H9 (cell line): ENCODE results near the gene MMP11. TPM values are rescaled to one million over a fixed set of nuclear protein-coding genes. Genes with fewer than 3 reads are reported as not detected.

Source experiments
- DNase-seq: peaks from one replicate; pipeline ENCODE4 v3.0.0-alpha.2; 2017
- H2AFZ ChIP-seq: one replicate; pipeline ENCODE4 v1.6.1; 2013; ENCODE audit warnings: mild to moderate bottlenecking, low read length, control low read depth, moderate library complexity
- H2AK5ac ChIP-seq: 2 replicates; pipeline ENCODE4 v1.6.1; 2013; ENCODE audit warnings: low read length, control low read depth, mixed read lengths; ENCODE audit not compliant: insufficient read length
- H2BK120ac ChIP-seq: one replicate; pipeline ENCODE4 v1.6.1; 2013; ENCODE audit warnings: low read depth, mild to moderate bottlenecking, low read length, control low read depth, inconsistent platforms; ENCODE audit not compliant: poor library complexity, severe bottlenecking
- H2BK12ac ChIP-seq: 2 replicates; pipeline ENCODE4 v1.6.1; 2013; ENCODE audit warnings: low read length, control low read depth, mixed read lengths, low read depth; ENCODE audit not compliant: insufficient read length
- H2BK15ac ChIP-seq: 2 replicates; pipeline ENCODE4 v1.6.1; 2013; ENCODE audit warnings: low read depth, low read length, control low read depth
- H2BK20ac ChIP-seq: one replicate; pipeline ENCODE4 v1.6.1; 2013; ENCODE audit warnings: low read depth, mild to moderate bottlenecking, low read length, control low read depth, inconsistent platforms; ENCODE audit not compliant: poor library complexity, severe bottlenecking
- H2BK5ac ChIP-seq: 2 replicates; pipeline ENCODE4 v1.6.1; 2013; ENCODE audit warnings: low read length, control low read depth, mixed read lengths; ENCODE audit not compliant: insufficient read length
- H3K14ac ChIP-seq: 2 replicates; pipeline ENCODE4 v1.6.1; 2013; ENCODE audit warnings: low read length, control low read depth; ENCODE audit not compliant: insufficient read depth
- H3K18ac ChIP-seq: 2 replicates; pipeline ENCODE4 v1.6.1; 2013; ENCODE audit warnings: low read depth, mild to moderate bottlenecking, mixed read lengths, low read length, control low read depth; ENCODE audit not compliant: insufficient read length
- H3K23ac ChIP-seq: 2 replicates; pipeline ENCODE4 v1.6.1; 2013; ENCODE audit warnings: low read length, control low read depth, mixed read lengths, low read depth; ENCODE audit not compliant: insufficient read length
- H3K23me2 ChIP-seq: 2 replicates; pipeline ENCODE4 v1.6.1; 2013; ENCODE audit warnings: low read depth, mild to moderate bottlenecking, mixed read lengths, low read length, control low read depth; ENCODE audit not compliant: insufficient read length, poor library complexity, severe bottlenecking
- H3K27ac ChIP-seq: 2 replicates; pipeline ENCODE4 v1.5.1; 2013; ENCODE audit warnings: low read length, control low read depth, mixed read lengths, low read depth; ENCODE audit not compliant: insufficient read length
- H3K27me3 ChIP-seq: 2 replicates; pipeline ENCODE4 v1.6.1; 2013; ENCODE audit warnings: low read length, control low read depth, inconsistent platforms; ENCODE audit not compliant: insufficient read depth
- H3K4ac ChIP-seq: 2 replicates; pipeline ENCODE4 v1.6.1; 2013; ENCODE audit warnings: low read depth, mild to moderate bottlenecking, control low read depth, inconsistent platforms, low read length, moderate library complexity
- H3K4me1 ChIP-seq: 2 replicates; pipeline ENCODE4 v1.6.1; 2013; ENCODE audit warnings: low read length, control low read depth, inconsistent platforms; ENCODE audit not compliant: insufficient read depth
- H3K4me2 ChIP-seq: 2 replicates; pipeline ENCODE4 v1.6.1; 2013; ENCODE audit warnings: low read length, control low read depth, mixed read lengths; ENCODE audit not compliant: insufficient read length, insufficient read depth
- H3K56ac ChIP-seq: 2 replicates; pipeline ENCODE4 v1.6.1; 2013; ENCODE audit warnings: low read depth, mild to moderate bottlenecking, mixed read lengths, low read length, control low read depth; ENCODE audit not compliant: insufficient read length
- H3K79me1 ChIP-seq: 2 replicates; pipeline ENCODE4 v1.6.1; 2013; ENCODE audit warnings: low read depth, mild to moderate bottlenecking, moderate library complexity, low read length, control low read depth, inconsistent platforms; ENCODE audit not compliant: insufficient read depth, poor library complexity, severe bottlenecking
- H3K79me2 ChIP-seq: 2 replicates; pipeline ENCODE4 v1.6.1; 2013; ENCODE audit warnings: low read length, control low read depth, inconsistent platforms; ENCODE audit not compliant: insufficient read depth
- H3K9ac ChIP-seq: 2 replicates; pipeline ENCODE4 v1.6.1; 2013; ENCODE audit warnings: low read length, control low read depth, mixed read lengths; ENCODE audit not compliant: insufficient read length; ENCODE audit errors: extremely low read depth
- H3K9me3 ChIP-seq: one replicate; pipeline ENCODE4 v1.6.1; 2013; ENCODE audit warnings: low read depth, low read length, inconsistent platforms; ENCODE audit not compliant: control insufficient read depth
- H3T11ph ChIP-seq: one replicate; pipeline ENCODE4 v1.6.1; 2013; ENCODE audit warnings: mild to moderate bottlenecking, low read length, control low read depth, inconsistent platforms
- H4K20me1 ChIP-seq: one replicate; pipeline ENCODE4 v1.6.1; 2013; ENCODE audit not compliant: control insufficient read depth, insufficient read length, insufficient read depth
- H4K5ac ChIP-seq: 2 replicates; pipeline ENCODE4 v1.6.1; 2013; ENCODE audit warnings: low read depth, mild to moderate bottlenecking, mixed read lengths, low read length, control low read depth; ENCODE audit not compliant: insufficient read length
- H4K8ac ChIP-seq: replicated peaks from 2 replicates; pipeline ENCODE4 v1.6.1; 2013; ENCODE audit warnings: low read length, control low read depth, mixed read lengths, low read depth; ENCODE audit not compliant: insufficient read length
- H4K91ac ChIP-seq: 2 replicates; pipeline ENCODE4 v1.6.1; 2013; ENCODE audit warnings: low read depth, mild to moderate bottlenecking, moderate library complexity, mixed read lengths, low read length, control low read depth; ENCODE audit not compliant: insufficient read length
- H3K27ac Mint-ChIP-seq, 3 experiments: 2 replicates in 2 of 3; 3 replicates in 1 of 3; pipeline ENCODE4 v1.8.0; 2020 to 2021; ENCODE audit warnings: mixed read lengths in 3 of 3, mild to moderate bottlenecking in 1 of 3, moderate library complexity in 1 of 3
- H3K27me3 Mint-ChIP-seq: 2 replicates; pipeline ENCODE4 v1.8.0; 2021; ENCODE audit warnings: low read depth, mild to moderate bottlenecking, moderate library complexity, mixed read lengths
- H3K36me3 Mint-ChIP-seq, 3 experiments: 2 replicates in 2 of 3; 3 replicates in 1 of 3; pipeline ENCODE4 v1.8.0; 2020 to 2021; ENCODE audit warnings: low read depth in 3 of 3, mixed read lengths in 3 of 3; ENCODE audit not compliant: insufficient read depth in 1 of 3
- H3K4me1 Mint-ChIP-seq, 2 experiments: 2 replicates each; pipeline ENCODE4 v1.8.0; 2020; ENCODE audit warnings: mixed read lengths in 2 of 2
- H3K4me3 Mint-ChIP-seq, 2 experiments: 2 replicates in 1 of 2; 3 replicates in 1 of 2; pipeline ENCODE4 v1.8.0; 2020 to 2021; ENCODE audit warnings: mild to moderate bottlenecking in 2 of 2, mixed read lengths in 2 of 2, moderate library complexity in 1 of 2
- H3K9me3 Mint-ChIP-seq, 2 experiments: 2 replicates in 1 of 2; 3 replicates in 1 of 2; pipeline ENCODE4 v1.8.0; 2020; ENCODE audit warnings: mild to moderate bottlenecking in 2 of 2, mixed read lengths in 2 of 2, moderate library complexity in 1 of 2
- CTCF ChIP-seq: fragments of 200-600 bp; sonication (generic); conservative IDR thresholded peaks from 3 replicates; pipeline ENCODE4 v1.8.0; 2021; ENCODE audit warnings: antibody characterized with exemption, mild to moderate bottlenecking
- WGBS: extraction: QIAGEN DNeasy Blood & Tissue Kit; methylation state at CpG from one replicate; pipeline ENCODE4 v1.1.7; 2013; ENCODE audit warnings: missing lambda C conversion rate, low lambda C conversion rate, mixed read lengths; ENCODE audit not compliant: insufficient read length; ENCODE audit errors: extremely low coverage; 5-methylcytosine and 5-hydroxymethylcytosine counted together
- total RNA-seq: library from RNA; stranded (reverse); gene quantifications from 2 replicates; pipeline ENCODE4 v1.2.1, GENCODE V29; 2021

The MMP11 gene
- total RNA-seq, 1 experiment from 2014 or later, result 5.3 TPM

GRCh38 chr22:23784215-23784732, 11.6 kb downstream of the MMP11 start:
- Mint-ChIP-seq H3K9me3 (no peaks in the 10 kb centered on the region), H3K4me3 (no peak overlapping the region), H3K36me3 (no peaks in the 10 kb centered on the region; a peak in 1 of 7 replicates), H3K4me1 (peaks cover 18 to 29% of the 10 kb centered on the region in 2 experiments), H3K27me3 (no peaks in the 10 kb centered on the region), H3K27ac (no peak overlapping the region)
- H3K79me1 ChIP-seq, result no peaks in the 10 kb centered on the region
- no peak for TF ChIP-seq CTCF
- no peak for DNase-seq
- H2BK5ac ChIP-seq, result no peak overlapping the region
- H3K4me2 ChIP-seq, result no peak overlapping the region
- H3T11ph ChIP-seq, result no peak overlapping the region
- no peak overlapping the region for H3K18ac ChIP-seq
- no peak overlapping the region for H2BK20ac ChIP-seq
- no peak overlapping the region for H3K4ac ChIP-seq
- H3K14ac ChIP-seq, result no peak overlapping the region
- H2BK12ac ChIP-seq, result no peak overlapping the region
- no peaks in the 10 kb centered on the region for H3K27me3 ChIP-seq
- no CpG with 5 or more reads among the region's 8 CpGs for WGBS
- H4K5ac ChIP-seq, result no peak overlapping the region
- no peak overlapping the region for H4K8ac ChIP-seq
- H3K9me3 ChIP-seq, result no peaks in the 10 kb centered on the region
- no peak overlapping the region for H3K9ac ChIP-seq
- no peak overlapping the region for H3K27ac ChIP-seq
- no peaks in the 10 kb centered on the region for H4K20me1 ChIP-seq
- H3K23ac ChIP-seq, result no peak overlapping the region
- no peak overlapping the region for H3K56ac ChIP-seq
- H3K79me2 ChIP-seq, result peaks cover 10% of the 10 kb centered on the region; the same call in 1 of the 2 replicates
- H4K91ac ChIP-seq, result no peak overlapping the region
- peaks cover 2% of the 10 kb centered on the region for H3K23me2 ChIP-seq
- H2BK120ac ChIP-seq, result no peak overlapping the region
- H2AK5ac ChIP-seq, result no peak overlapping the region
- H2BK15ac ChIP-seq, result no peak overlapping the region
- no peak overlapping the region for H2AFZ ChIP-seq
- peaks cover 2% of the 10 kb centered on the region; the same call in 1 of the 2 replicates for H3K4me1 ChIP-seq
